HEK293T (cell line): ENCODE data around the gene NSD1.

ENCODE experiments used
- CTCF ChIA-PET: fragments of 350-600 bp; formaldehyde crosslinking; extraction: SDS; loops from one replicate; lab custom pipeline; 2021; ENCODE audit warnings: antibody characterized with exemption, inconsistent platforms; lab: Yijun Ruan, JAX
- POLR2A ChIA-PET: fragments of 350-600 bp; formaldehyde crosslinking; extraction: SDS; loops from one replicate; lab custom pipeline; 2020; ENCODE audit warnings: antibody characterized with exemption, inconsistent platforms; lab: Yijun Ruan, JAX
- DNase-seq: peaks from one replicate; pipeline ENCODE4 v3.0.0; 2012; ENCODE audit warnings: mixed read lengths; ENCODE audit errors: extremely low spot score
- CTBP1 ChIP-seq: fragments of 450-650 bp; IDR thresholded peaks from 2 replicates; pipeline ENCODE4 v1.6.1; 2016; ENCODE audit warnings: borderline replicate concordance

NSD1 gene

DNA sequence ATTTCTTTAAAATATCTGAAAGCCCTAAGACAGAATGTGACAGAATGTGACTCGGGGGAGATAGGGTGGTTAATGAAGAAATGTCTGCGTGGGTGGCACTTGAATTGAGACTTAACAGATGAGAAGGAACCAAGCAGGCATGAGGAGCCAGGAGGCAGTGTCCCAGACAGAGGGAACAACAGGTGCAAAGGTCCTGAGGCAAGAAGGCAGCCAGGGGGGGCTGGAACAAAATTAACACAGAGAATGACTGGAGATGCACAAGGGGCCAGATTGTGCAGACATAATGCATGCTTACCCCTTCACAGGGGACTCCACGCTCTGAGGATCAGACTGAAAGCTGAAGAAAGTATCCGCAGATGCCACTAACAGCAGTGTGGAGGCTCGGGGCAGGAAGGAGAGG, 216.2 kb downstream of the NSD1 start:
- POLR2A ChIA-PET, result interaction anchor here (0.6 to 3.8 kb wide), 3 partner anchors 11 to 328 kb away, joined by 3 to 42 read pairs (median 3); no protein-coding TSS in a partner anchor
- no peak for TF ChIP-seq CTBP1
- no peak for DNase-seq
- CTCF ChIA-PET, result no interaction called here
